ENCODE data around the gene RFFL. TPM values are rescaled to one million over a fixed set of nuclear protein-coding genes. Genes with fewer than 3 reads are reported as not detected.
"Not testable (repeated sequence)": the region's sequence is repeated elsewhere in the genome, so short reads cannot be mapped to it uniquely, and the experiment has no call there.

RFFL gene
- total RNA-seq, 2 donors from 2014 or later = 46.6 to 51.3 TPM

DNA sequence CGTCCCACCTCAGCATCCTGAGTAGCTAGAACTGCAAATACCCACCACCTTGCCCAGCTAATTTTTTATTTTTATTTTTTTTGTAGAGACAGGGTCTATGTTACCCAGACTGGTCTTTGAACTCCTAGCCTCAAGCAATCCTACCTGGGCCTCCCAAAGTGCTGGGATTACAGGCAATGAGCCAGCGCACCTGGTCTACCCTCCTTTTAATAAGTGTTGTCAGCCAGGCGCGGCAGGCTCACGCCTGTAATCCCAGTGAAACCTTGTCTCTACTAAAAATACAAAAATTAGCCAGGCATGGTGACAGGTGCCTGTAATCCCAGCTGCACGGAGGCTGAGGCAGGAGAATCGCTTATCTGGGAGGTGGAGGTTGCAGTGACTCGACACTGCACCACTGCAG lies 19.3 kb downstream of the RFFL start:
- Histone ChIP-seq H3K27me3 (replicated peaks; ENCODE audit: insufficient read depth) (no peaks in the 10 kb centered on the region), H3K4me3 (no peak overlapping the region), H3K9me3 (no peaks in the 10 kb centered on the region), H3K27ac (no peak overlapping the region), H3K36me3 (no peaks in the 10 kb centered on the region), H3K4me1 (replicated peaks) (no peaks in the 10 kb centered on the region)
- intact Hi-C loops (cut with DNase I) = no loop called here
- no peak for DNase-seq (ENCODE audit: low spot score)
- WGBS = 95% methylated on average over 8 of the region's 8 CpGs
- TF ChIP-seq, protein P1, sequence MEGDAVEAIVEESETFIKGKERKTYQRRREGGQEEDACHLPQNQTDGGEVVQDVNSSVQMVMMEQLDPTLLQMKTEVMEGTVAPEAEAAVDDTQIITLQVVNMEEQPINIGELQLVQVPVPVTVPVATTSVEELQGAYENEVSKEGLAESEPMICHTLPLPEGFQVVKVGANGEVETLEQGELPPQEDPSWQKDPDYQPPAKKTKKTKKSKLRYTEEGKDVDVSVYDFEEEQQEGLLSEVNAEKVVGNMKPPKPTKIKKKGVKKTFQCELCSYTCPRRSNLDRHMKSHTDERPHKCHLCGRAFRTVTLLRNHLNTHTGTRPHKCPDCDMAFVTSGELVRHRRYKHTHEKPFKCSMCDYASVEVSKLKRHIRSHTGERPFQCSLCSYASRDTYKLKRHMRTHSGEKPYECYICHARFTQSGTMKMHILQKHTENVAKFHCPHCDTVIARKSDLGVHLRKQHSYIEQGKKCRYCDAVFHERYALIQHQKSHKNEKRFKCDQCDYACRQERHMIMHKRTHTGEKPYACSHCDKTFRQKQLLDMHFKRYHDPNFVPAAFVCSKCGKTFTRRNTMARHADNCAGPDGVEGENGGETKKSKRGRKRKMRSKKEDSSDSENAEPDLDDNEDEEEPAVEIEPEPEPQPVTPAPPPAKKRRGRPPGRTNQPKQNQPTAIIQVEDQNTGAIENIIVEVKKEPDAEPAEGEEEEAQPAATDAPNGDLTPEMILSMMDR (IDR thresholded peaks at IDR 0.05) = no peak
- TF ChIP-seq POLR2AphosphoS5 (IDR thresholded peaks at IDR 0.05) (no peak), POLR2A (IDR thresholded peaks at IDR 0.05) (no peak)

DNA sequence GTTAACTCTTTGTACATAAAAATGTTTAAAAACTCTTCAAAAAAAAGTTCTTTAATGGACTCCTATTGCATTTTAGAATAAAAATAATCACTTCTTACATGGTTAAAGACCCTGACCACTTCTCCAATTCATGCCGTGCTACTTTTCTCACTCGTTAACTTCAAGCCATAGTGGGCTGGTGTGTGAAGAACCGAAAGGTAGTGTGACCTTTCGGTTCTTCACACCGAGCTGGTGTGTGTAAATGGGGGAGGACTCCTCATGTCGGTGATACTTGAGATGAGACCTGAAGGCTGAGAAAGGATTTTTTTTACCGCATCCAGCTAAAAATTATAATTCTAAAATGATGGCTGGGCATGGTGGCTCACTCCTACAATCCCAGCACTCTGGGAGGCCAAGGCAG lies 22.1 kb downstream of the RFFL start:
- Histone ChIP-seq H3K4me3 (no peak overlapping the region), H3K4me1 (replicated peaks) (no peaks in the 10 kb centered on the region), H3K27ac (no peak overlapping the region), H3K9me3 (no peaks in the 10 kb centered on the region), H3K27me3 (replicated peaks; ENCODE audit: insufficient read depth) (no peaks in the 10 kb centered on the region), H3K36me3 (no peaks in the 10 kb centered on the region)
- WGBS = 91% methylated on average over 7 of the region's 7 CpGs
- intact Hi-C loops (cut with DNase I) = no loop called here
- TF ChIP-seq POLR2A (IDR thresholded peaks at IDR 0.05) (no peak), POLR2AphosphoS5 (IDR thresholded peaks at IDR 0.05) (no peak)
- TF ChIP-seq, protein P1 (IDR thresholded peaks at IDR 0.05) = no peak
- DNase-seq (ENCODE audit: low spot score) = no peak

DNA sequence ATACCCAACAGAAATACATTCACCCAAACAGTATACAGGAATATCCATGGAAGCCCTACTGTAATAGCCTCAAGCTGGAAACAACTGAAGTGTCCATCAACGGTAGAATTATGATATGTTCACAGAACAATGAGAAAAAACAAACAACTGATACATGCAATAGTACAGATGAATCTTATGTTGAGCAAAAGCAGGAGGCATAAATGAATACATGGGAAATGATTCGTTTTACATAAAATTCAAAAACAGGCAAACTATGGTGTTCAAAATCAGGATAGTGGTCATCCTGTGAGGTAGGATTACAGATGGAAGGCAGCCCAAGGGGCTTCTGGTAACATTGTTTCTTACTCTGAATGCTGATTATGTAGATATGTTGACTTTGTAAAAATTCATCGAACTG lies 25.1 kb downstream of the RFFL start:
- H3K9me3 ChIP-seq = no peaks in the 10 kb centered on the region
- DNase-seq (ENCODE audit: low spot score) = no peak
- H3K27me3 ChIP-seq (replicated peaks; ENCODE audit: insufficient read depth) = no peaks in the 10 kb centered on the region
- H3K27ac ChIP-seq = no peak overlapping the region
- 90% methylated on average over 3 of the region's 3 CpGs for WGBS
- H3K4me1 ChIP-seq (replicated peaks) = no peaks in the 10 kb centered on the region
- H3K36me3 ChIP-seq = no peaks in the 10 kb centered on the region
- TF ChIP-seq POLR2A (IDR thresholded peaks at IDR 0.05) (no peak), POLR2AphosphoS5 (IDR thresholded peaks at IDR 0.05) (no peak)
- TF ChIP-seq, protein P1 (IDR thresholded peaks at IDR 0.05) = no peak
- H3K4me3 ChIP-seq = no peak overlapping the region
- intact Hi-C loops (cut with DNase I) = no loop called here

DNA sequence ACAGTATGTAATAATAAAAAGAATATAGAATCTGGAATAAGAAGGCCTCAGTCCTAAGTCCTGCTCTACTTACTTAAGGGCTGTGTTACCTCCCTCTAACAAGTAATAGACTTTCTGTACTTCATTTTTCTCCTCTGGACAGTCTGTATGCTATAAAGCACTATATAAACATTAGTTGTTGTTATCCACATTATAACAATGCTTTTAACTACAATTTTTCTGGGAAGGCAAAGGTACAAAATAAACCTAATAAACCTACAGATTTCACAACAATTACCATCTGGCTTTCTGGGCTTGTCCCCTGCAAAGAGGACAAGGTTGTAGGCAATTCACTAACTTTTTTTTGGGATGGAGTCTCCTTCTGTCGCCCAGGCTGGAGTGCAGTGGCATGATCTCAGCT lies 32.7 kb downstream of the RFFL start:
- H3K36me3 ChIP-seq = no peaks in the 10 kb centered on the region
- H3K9me3 ChIP-seq = no peaks in the 10 kb centered on the region
- peak overlapping the region; percentile 66 to 75 for H3K27ac ChIP-seq
- intact Hi-C loops (cut with DNase I) = no loop called here
- no peak overlapping the region for H3K4me3 ChIP-seq
- peaks cover 22% of the 10 kb centered on the region for H3K4me1 ChIP-seq (replicated peaks)
- no peak for TF ChIP-seq POLR2A (IDR thresholded peaks at IDR 0.05)
- peak; percentile 87 for TF ChIP-seq POLR2AphosphoS5 (IDR thresholded peaks at IDR 0.05)
- WGBS = 48% methylated on average over 1 of the region's 1 CpG
- no peaks in the 10 kb centered on the region for H3K27me3 ChIP-seq (replicated peaks; ENCODE audit: insufficient read depth)
- no peak for DNase-seq (ENCODE audit: low spot score)

DNA sequence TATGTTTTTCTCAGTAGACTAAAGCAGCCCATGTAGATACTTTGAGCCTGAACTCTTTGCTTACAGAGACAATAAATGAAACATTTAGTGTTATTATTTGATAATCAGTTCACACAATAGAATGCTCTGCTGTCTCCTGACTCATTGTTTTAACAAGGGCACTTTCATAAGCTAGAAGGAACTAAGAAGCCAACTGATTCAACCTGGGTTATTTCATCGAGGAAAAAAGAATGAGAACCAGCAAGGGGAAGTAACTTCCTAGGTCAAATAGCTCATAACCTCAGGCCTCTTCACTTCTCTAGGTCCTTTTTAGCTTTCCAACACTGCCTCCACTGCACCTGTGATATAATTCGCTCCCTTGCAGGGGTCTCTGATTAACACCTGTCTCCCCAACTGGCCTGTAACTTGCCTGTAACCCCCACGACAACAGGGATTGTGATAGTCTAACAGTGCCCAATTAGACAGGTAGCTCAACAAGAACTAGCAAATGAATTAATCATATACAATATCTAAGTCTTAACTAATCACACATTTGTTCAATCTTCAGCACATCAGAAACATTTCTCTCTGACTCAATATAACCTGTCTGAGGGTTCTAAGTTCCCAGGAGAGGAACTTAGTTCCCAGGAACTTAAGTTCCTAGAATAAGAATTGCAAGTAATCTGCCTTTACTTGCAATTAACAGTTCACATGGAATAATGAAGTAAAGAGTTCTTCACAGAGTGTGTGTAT lies 34.8 kb downstream of the RFFL start:
- H3K36me3 ChIP-seq = no peaks in the 10 kb centered on the region
- TF ChIP-seq POLR2AphosphoS5 (IDR thresholded peaks at IDR 0.05) (peak; percentile 10), POLR2A (IDR thresholded peaks at IDR 0.05) (no peak)
- WGBS = 76% methylated on average over 3 of the region's 3 CpGs
- intact Hi-C loops (cut with DNase I) = no loop called here
- no peak for DNase-seq (ENCODE audit: low spot score)
- peaks cover 22% of the 10 kb centered on the region for H3K4me1 ChIP-seq (replicated peaks)
- H3K27me3 ChIP-seq (replicated peaks; ENCODE audit: insufficient read depth) = no peaks in the 10 kb centered on the region
- H3K4me3 ChIP-seq = no peak overlapping the region
- no peaks in the 10 kb centered on the region for H3K9me3 ChIP-seq
- H3K27ac ChIP-seq = peak overlapping the region; percentile 57 to 66

DNA sequence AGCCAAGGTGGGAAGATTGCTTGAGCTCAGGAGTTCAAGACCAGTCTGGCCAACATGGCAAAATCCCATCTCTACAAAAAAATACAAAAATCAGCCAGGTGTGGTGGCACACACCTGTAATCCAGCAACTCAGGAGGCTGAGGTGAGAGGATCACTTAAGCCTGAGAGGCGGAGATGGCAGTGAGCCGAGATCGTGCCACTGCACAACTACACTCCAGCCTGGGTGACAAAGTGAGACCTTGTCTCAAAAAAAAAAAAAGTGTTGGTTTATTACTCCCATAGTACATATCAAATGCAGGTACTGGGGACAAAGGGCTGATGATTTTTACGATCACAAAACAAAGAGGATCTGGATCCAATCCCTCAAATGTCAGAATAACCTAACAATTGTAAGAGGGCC lies 35.4 kb downstream of the RFFL start:
- H3K4me3 ChIP-seq; H3K36me3 ChIP-seq; H3K9me3 ChIP-seq; H3K27me3 ChIP-seq (replicated peaks; ENCODE audit: insufficient read depth); DNase-seq (ENCODE audit: low spot score); intact Hi-C loops (cut with DNase I): not testable (repeated sequence)
- Histone ChIP-seq H3K4me1 (replicated peaks) (peaks cover 22% of the 10 kb centered on the region), H3K27ac (peak overlapping the region; percentile 57 to 66)
- 61% methylated on average over 4 of the region's 4 CpGs for WGBS

Data from prostate gland (tissue), 2 donors.